Measurements from ENCODE around the gene PTPN20. TPM values are rescaled to one million over a fixed set of nuclear protein-coding genes. Genes with fewer than 3 reads are reported as not detected.

PTPN20 gene
- total RNA-seq, 1 experiment from 2014 or later: not detected

DNA sequence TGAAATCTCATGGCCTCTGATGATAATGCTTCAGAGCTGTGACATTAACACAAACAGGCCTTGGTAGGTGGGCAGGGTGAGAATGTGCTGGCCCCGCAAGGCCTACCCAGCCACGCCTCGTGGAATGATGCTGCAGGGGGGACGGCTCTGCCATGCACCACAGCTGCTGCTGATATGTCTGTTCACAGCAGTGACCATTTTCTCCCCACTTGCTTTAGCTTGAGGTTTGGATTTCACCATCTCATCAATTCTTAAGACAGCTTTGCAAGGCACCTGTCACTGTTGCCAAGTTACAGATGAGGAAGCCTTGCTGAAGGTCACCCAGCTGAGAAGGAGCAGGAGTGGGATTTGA is 128.3 kb downstream of the PTPN20 start:
- no peak overlapping the region for H4K91ac ChIP-seq (ENCODE audit: insufficient read length, low read depth, low read length)

More for the DNA sequence above, 128.3 kb downstream of the PTPN20 start:
- H4K8ac ChIP-seq (replicated peaks; ENCODE audit: insufficient read length, low read depth, low read length): no peak overlapping the region
- H3K9ac ChIP-seq (ENCODE audit: extremely low read depth, insufficient read length, low read length): no peak overlapping the region
- no peak overlapping the region for H3K14ac ChIP-seq (ENCODE audit: insufficient read depth, low read length)
- DNase-seq: no peak
- no peaks in the 10 kb centered on the region for H3K9me3 ChIP-seq (ENCODE audit: control insufficient read depth, low read depth, low read length)
- H2BK5ac ChIP-seq (ENCODE audit: insufficient read length, low read length): no peak overlapping the region
- no peak overlapping the region for H3K23ac ChIP-seq (ENCODE audit: insufficient read length, low read depth, low read length)
- H3K4me1 Mint-ChIP-seq: peaks cover 8% of the 10 kb centered on the region in 2 experiments; a peak in 3 of 4 replicates
- peaks cover 2% of the 10 kb centered on the region; the same call in 1 of the 2 replicates for H3K27me3 Mint-ChIP-seq (ENCODE audit: low read depth)
- no peak overlapping the region for H3K27ac ChIP-seq (ENCODE audit: insufficient read length, low read depth, low read length)
- WGBS (ENCODE audit: extremely low coverage, insufficient read length, low lambda C conversion rate): no CpG with 5 or more reads among the region's 4 CpGs
- H3K23me2 ChIP-seq (ENCODE audit: insufficient read length, low read depth, low read length, poor library complexity, severe bottlenecking): no peaks in the 10 kb centered on the region
- no peak overlapping the region for H2BK15ac ChIP-seq (ENCODE audit: low read depth, low read length)
- H2AFZ ChIP-seq (ENCODE audit: low read length): no peak overlapping the region
- no peaks in the 10 kb centered on the region for H3K9me3 Mint-ChIP-seq
- H3T11ph ChIP-seq (ENCODE audit: low read length): no peak overlapping the region
- no peaks in the 10 kb centered on the region for H4K20me1 ChIP-seq (ENCODE audit: control insufficient read depth, insufficient read depth, insufficient read length)
- no peak overlapping the region for H2BK120ac ChIP-seq (ENCODE audit: low read depth, low read length, poor library complexity, severe bottlenecking)
- H3K36me3 Mint-ChIP-seq (ENCODE audit: insufficient read depth in 1 of 3, low read depth in 3 of 3): no peaks in the 10 kb centered on the region
- H3K4me1 ChIP-seq (ENCODE audit: insufficient read depth, low read length): no peaks in the 10 kb centered on the region
- no peak overlapping the region for H3K27ac Mint-ChIP-seq
- no peak overlapping the region for H3K4me2 ChIP-seq (ENCODE audit: insufficient read depth, insufficient read length, low read length)
- H2BK20ac ChIP-seq (ENCODE audit: low read depth, low read length, poor library complexity, severe bottlenecking): no peak overlapping the region
- H3K18ac ChIP-seq (ENCODE audit: insufficient read length, low read depth, low read length): no peak overlapping the region
- no peak overlapping the region for H4K5ac ChIP-seq (ENCODE audit: insufficient read length, low read depth, low read length)
- H3K56ac ChIP-seq (ENCODE audit: insufficient read length, low read depth, low read length): no peak overlapping the region
- H2AK5ac ChIP-seq (ENCODE audit: insufficient read length, low read length): no peak overlapping the region
- no peak overlapping the region for H3K4me3 Mint-ChIP-seq
- H3K79me1 ChIP-seq (ENCODE audit: insufficient read depth, low read depth, low read length, poor library complexity, severe bottlenecking): no peaks in the 10 kb centered on the region
- no peaks in the 10 kb centered on the region for H3K79me2 ChIP-seq (ENCODE audit: insufficient read depth, low read length)
- H2BK12ac ChIP-seq (ENCODE audit: insufficient read length, low read depth, low read length): no peak overlapping the region
- H3K4ac ChIP-seq (ENCODE audit: low read depth, low read length): no peak overlapping the region
- TF ChIP-seq, protein P1, sequence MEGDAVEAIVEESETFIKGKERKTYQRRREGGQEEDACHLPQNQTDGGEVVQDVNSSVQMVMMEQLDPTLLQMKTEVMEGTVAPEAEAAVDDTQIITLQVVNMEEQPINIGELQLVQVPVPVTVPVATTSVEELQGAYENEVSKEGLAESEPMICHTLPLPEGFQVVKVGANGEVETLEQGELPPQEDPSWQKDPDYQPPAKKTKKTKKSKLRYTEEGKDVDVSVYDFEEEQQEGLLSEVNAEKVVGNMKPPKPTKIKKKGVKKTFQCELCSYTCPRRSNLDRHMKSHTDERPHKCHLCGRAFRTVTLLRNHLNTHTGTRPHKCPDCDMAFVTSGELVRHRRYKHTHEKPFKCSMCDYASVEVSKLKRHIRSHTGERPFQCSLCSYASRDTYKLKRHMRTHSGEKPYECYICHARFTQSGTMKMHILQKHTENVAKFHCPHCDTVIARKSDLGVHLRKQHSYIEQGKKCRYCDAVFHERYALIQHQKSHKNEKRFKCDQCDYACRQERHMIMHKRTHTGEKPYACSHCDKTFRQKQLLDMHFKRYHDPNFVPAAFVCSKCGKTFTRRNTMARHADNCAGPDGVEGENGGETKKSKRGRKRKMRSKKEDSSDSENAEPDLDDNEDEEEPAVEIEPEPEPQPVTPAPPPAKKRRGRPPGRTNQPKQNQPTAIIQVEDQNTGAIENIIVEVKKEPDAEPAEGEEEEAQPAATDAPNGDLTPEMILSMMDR (conservative IDR thresholded peaks at IDR 0.05): no peak
- no peaks in the 10 kb centered on the region for H3K27me3 ChIP-seq (ENCODE audit: insufficient read depth, low read length)

Data from H9 (cell line).